HepG2 (cell line): Measurements from ENCODE around the gene TGIF1. TPM values are rescaled to one million over a fixed set of nuclear protein-coding genes. Genes with fewer than 3 reads are reported as not detected.

Experiments
- FOXC1 ChIP-seq: sonication (generic); formaldehyde crosslinking; IDR thresholded peaks from 2 replicates; pipeline ENCODE4 v1.8.0; 2022; ENCODE audit warnings: mild to moderate bottlenecking, missing genetic modification reagents, borderline replicate concordance
- HNF4G ChIP-seq, 2 experiments: sonication (generic) in 1 of 2; formaldehyde crosslinking in 1 of 2; IDR thresholded peaks; 2 replicates each; pipeline versions ENCODE4 v1.4.0 to v1.6.1; 2011 to 2020; ENCODE audit warnings: borderline replicate concordance in 2 of 2, low read depth in 2 of 2, mild to moderate bottlenecking in 2 of 2, low read length in 1 of 2, missing genetic modification reagents in 1 of 2, moderate library complexity in 1 of 2
- JUN ChIP-seq: sonication (generic); formaldehyde crosslinking; IDR thresholded peaks from 2 replicates; pipeline ENCODE4 v1.4.0; 2020; ENCODE audit warnings: mild to moderate bottlenecking, missing genetic modification reagents
- JUND ChIP-seq: sonication (generic); formaldehyde crosslinking; IDR thresholded peaks from 2 replicates; pipeline ENCODE4 v1.8.0; 2022; ENCODE audit warnings: mild to moderate bottlenecking, missing genetic modification reagents
- NKX3-1 ChIP-seq: sonication (generic); formaldehyde crosslinking; IDR thresholded peaks from 2 replicates; pipeline ENCODE4 v1.5.0; 2020; ENCODE audit warnings: missing genetic modification reagents
- U2AF1 ChIP-seq: fragments of 200-400 bp; formaldehyde crosslinking; optimal IDR thresholded peaks from 2 replicates; pipeline ENCODE3; 2017; ENCODE audit warnings: mild to moderate bottlenecking, low read depth, low read length
- XBP1 ChIP-seq: sonication (generic); formaldehyde crosslinking; IDR thresholded peaks from 2 replicates; pipeline ENCODE4 v1.5.0; 2020; ENCODE audit warnings: missing genetic modification reagents
- ZFP82 ChIP-seq: sonication (generic); formaldehyde crosslinking; IDR thresholded peaks from 2 replicates; pipeline ENCODE4 v1.5.1; 2020; ENCODE audit warnings: mild to moderate bottlenecking, missing genetic modification reagents, borderline replicate concordance
- ZFY ChIP-seq: sonication (generic); formaldehyde crosslinking; IDR thresholded peaks from 2 replicates; pipeline ENCODE4 v1.4.0; 2020; ENCODE audit warnings: missing genetic modification reagents
- polyA plus RNA-seq, 8 experiments: library from polyadenylated mRNA; depleted of rRNA in 3 of 8; stranded (reverse) in 7 of 8; unstranded in 1 of 8; fragments of >200 nt; fragmentation: Illumina TruSeq in 4 of 8; extraction: Trizol in 4 of 8; gene quantifications; 2 replicates each; pipeline versions ENCODE4 v1.2.1 to v1.2.3, GENCODE V29; 2011 to 2016; ENCODE audit warnings: low read depth in 4 of 8, missing spikeins in 1 of 8, mixed read lengths in 1 of 8; ENCODE audit not compliant: insufficient read depth in 1 of 8
- total RNA-seq, 5 experiments: library from RNA; depleted of rRNA; stranded (reverse); fragments of >200 nt; fragmentation: Illumina TruSeq; extraction: Trizol; gene quantifications; 2 replicates each; pipeline ENCODE4 v1.2.3, GENCODE V29; 2016; ENCODE audit warnings: low read depth in 1 of 5
- TF ChIP-seq, protein P1 (sequence below): sonication (generic); formaldehyde crosslinking; IDR thresholded peaks from 2 replicates; pipeline ENCODE4 v1.5.1; 2020; ENCODE audit warnings: mild to moderate bottlenecking, missing genetic modification reagents, moderate library complexity
- TF ChIP-seq, protein P2 (sequence below), 2 experiments: IDR thresholded peaks; 2 replicates each; pipeline ENCODE4 v1.6.1; 2011 to 2012; ENCODE audit warnings: low read length in 2 of 2, borderline replicate concordance in 1 of 2, low read depth in 1 of 2, mild to moderate bottlenecking in 1 of 2, moderate library complexity in 1 of 2
- TF ChIP-seq, protein P3 (sequence below): sonication (generic); formaldehyde crosslinking; IDR thresholded peaks from 2 replicates; pipeline ENCODE4 v1.4.0; 2020; ENCODE audit warnings: missing genetic modification reagents
- TF ChIP-seq, protein P4 (sequence below): sonication (generic); formaldehyde crosslinking; IDR thresholded peaks from 2 replicates; pipeline ENCODE4 v1.8.0; 2022; ENCODE audit warnings: mild to moderate bottlenecking, missing genetic modification reagents

The TGIF1 gene
- total and polyA plus RNA-seq, 2 of the 13 experiments (the other 11 are each of a cell fraction or from before 2014, with no cell fraction given) = 50.0 to 76.1 TPM

DNA sequence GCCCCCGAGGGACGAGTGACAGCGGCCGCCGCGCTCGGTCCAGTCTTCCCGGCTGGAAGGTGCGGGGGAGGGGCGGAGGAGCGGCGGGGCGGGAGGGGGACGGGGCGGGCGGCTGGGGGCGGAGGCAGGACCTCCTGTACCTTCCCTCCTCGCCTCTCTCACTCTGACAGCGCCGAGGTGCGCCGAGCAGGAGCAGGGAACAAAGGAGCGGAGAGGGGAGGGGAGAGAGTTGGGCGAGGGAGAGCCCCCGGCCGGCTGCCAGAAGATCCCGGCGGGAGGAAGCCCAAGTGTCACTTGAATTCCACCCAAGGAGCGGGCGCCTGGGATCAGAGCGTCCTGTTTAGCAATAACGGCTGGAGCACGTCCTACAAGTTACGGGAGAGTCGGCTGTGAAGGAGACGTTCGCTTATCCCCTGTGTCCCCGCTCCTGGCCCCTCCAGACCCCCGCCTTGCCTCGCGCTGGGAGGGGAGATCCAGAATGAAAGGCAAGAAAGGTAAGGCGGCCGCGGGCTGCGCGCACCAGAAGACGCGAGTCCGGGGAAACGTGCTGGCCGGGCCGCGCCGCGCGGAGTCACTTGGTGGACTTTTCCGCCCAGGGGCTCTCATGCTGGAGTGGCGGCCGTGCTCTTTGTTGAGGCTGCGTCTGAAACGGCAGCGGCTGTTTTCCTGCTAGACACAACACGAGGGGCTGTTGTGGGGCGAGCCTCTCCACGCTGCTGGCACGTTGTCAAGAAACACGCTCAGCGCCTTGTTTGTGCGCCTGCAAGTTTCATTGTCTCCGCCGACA lies at the start of gene TGIF1 (continued):
- TF ChIP-seq, protein P1, sequence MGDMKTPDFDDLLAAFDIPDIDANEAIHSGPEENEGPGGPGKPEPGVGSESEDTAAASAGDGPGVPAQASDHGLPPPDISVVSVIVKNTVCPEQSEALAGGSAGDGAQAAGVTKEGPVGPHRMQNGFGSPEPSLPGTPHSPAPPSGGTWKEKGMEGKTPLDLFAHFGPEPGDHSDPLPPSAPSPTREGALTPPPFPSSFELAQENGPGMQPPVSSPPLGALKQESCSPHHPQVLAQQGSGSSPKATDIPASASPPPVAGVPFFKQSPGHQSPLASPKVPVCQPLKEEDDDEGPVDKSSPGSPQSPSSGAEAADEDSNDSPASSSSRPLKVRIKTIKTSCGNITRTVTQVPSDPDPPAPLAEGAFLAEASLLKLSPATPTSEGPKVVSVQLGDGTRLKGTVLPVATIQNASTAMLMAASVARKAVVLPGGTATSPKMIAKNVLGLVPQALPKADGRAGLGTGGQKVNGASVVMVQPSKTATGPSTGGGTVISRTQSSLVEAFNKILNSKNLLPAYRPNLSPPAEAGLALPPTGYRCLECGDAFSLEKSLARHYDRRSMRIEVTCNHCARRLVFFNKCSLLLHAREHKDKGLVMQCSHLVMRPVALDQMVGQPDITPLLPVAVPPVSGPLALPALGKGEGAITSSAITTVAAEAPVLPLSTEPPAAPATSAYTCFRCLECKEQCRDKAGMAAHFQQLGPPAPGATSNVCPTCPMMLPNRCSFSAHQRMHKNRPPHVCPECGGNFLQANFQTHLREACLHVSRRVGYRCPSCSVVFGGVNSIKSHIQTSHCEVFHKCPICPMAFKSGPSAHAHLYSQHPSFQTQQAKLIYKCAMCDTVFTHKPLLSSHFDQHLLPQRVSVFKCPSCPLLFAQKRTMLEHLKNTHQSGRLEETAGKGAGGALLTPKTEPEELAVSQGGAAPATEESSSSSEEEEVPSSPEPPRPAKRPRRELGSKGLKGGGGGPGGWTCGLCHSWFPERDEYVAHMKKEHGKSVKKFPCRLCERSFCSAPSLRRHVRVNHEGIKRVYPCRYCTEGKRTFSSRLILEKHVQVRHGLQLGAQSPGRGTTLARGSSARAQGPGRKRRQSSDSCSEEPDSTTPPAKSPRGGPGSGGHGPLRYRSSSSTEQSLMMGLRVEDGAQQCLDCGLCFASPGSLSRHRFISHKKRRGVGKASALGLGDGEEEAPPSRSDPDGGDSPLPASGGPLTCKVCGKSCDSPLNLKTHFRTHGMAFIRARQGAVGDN = peak; percentile 68
- TF ChIP-seq, protein P2, sequence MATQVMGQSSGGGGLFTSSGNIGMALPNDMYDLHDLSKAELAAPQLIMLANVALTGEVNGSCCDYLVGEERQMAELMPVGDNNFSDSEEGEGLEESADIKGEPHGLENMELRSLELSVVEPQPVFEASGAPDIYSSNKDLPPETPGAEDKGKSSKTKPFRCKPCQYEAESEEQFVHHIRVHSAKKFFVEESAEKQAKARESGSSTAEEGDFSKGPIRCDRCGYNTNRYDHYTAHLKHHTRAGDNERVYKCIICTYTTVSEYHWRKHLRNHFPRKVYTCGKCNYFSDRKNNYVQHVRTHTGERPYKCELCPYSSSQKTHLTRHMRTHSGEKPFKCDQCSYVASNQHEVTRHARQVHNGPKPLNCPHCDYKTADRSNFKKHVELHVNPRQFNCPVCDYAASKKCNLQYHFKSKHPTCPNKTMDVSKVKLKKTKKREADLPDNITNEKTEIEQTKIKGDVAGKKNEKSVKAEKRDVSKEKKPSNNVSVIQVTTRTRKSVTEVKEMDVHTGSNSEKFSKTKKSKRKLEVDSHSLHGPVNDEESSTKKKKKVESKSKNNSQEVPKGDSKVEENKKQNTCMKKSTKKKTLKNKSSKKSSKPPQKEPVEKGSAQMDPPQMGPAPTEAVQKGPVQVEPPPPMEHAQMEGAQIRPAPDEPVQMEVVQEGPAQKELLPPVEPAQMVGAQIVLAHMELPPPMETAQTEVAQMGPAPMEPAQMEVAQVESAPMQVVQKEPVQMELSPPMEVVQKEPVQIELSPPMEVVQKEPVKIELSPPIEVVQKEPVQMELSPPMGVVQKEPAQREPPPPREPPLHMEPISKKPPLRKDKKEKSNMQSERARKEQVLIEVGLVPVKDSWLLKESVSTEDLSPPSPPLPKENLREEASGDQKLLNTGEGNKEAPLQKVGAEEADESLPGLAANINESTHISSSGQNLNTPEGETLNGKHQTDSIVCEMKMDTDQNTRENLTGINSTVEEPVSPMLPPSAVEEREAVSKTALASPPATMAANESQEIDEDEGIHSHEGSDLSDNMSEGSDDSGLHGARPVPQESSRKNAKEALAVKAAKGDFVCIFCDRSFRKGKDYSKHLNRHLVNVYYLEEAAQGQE (IDR thresholded peaks at IDR 0.05; ENCODE audit: borderline replicate concordance in 1 of 2, low read depth in 1 of 2, low read length in 2 of 2) = 0 out of 4 replicates have a peak, but pooled peaks of 1 of the 2 experiments have one; percentile 33
- TF ChIP-seq, protein P3, sequence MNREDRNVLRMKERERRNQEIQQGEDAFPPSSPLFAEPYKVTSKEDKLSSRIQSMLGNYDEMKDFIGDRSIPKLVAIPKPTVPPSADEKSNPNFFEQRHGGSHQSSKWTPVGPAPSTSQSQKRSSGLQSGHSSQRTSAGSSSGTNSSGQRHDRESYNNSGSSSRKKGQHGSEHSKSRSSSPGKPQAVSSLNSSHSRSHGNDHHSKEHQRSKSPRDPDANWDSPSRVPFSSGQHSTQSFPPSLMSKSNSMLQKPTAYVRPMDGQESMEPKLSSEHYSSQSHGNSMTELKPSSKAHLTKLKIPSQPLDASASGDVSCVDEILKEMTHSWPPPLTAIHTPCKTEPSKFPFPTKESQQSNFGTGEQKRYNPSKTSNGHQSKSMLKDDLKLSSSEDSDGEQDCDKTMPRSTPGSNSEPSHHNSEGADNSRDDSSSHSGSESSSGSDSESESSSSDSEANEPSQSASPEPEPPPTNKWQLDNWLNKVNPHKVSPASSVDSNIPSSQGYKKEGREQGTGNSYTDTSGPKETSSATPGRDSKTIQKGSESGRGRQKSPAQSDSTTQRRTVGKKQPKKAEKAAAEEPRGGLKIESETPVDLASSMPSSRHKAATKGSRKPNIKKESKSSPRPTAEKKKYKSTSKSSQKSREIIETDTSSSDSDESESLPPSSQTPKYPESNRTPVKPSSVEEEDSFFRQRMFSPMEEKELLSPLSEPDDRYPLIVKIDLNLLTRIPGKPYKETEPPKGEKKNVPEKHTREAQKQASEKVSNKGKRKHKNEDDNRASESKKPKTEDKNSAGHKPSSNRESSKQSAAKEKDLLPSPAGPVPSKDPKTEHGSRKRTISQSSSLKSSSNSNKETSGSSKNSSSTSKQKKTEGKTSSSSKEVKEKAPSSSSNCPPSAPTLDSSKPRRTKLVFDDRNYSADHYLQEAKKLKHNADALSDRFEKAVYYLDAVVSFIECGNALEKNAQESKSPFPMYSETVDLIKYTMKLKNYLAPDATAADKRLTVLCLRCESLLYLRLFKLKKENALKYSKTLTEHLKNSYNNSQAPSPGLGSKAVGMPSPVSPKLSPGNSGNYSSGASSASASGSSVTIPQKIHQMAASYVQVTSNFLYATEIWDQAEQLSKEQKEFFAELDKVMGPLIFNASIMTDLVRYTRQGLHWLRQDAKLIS (CRISPR knock-in tag) = peak; percentile 94
- TF ChIP-seq NKX3-1 (CRISPR knock-in tag) (0 out of 2 replicates have a peak, but pooled peaks have one; percentile 66), ZFP82 (peak; percentile 27; the same call in 1 of the 2 replicates), HNF4G (IDR thresholded peaks at IDR 0.05; ENCODE audit: borderline replicate concordance, low read depth, low read length) (no peak), HNF4G (CRISPR knock-in tag; IDR thresholded peaks at IDR 0.05; ENCODE audit: borderline replicate concordance, low read depth) (peak; percentile 36; the same call in 1 of the 2 replicates), U2AF1 (peak; percentile 60), ZFY (CRISPR knock-in tag) (peak; percentile 50; the same call in 1 of the 2 replicates), JUN (CRISPR knock-in tag) (0 out of 2 replicates have a peak, but pooled peaks have one; percentile 18), XBP1 (CRISPR knock-in tag) (0 out of 2 replicates have a peak, but pooled peaks have one; percentile 29), FOXC1 (CRISPR knock-in tag) (peak; percentile 11; the same call in 1 of the 2 replicates), JUND (CRISPR knock-in tag) (no peak)
- TF ChIP-seq, protein P4, sequence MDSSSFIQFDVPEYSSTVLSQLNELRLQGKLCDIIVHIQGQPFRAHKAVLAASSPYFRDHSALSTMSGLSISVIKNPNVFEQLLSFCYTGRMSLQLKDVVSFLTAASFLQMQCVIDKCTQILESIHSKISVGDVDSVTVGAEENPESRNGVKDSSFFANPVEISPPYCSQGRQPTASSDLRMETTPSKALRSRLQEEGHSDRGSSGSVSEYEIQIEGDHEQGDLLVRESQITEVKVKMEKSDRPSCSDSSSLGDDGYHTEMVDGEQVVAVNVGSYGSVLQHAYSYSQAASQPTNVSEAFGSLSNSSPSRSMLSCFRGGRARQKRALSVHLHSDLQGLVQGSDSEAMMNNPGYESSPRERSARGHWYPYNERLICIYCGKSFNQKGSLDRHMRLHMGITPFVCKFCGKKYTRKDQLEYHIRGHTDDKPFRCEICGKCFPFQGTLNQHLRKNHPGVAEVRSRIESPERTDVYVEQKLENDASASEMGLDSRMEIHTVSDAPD (CRISPR knock-in tag) = no peak
